OCI-LY7 (cell line): ENCODE data around the gene B4GALT4.

Source experiments
- EZH2phosphoT487 ChIP-seq: fragments of 200-600 bp; sonication (generic); IDR thresholded peaks from 2 replicates; pipeline ENCODE4 v1.6.1; 2018; ENCODE audit warnings: low read depth, borderline replicate concordance, mild to moderate bottlenecking, mixed run types, antibody characterized with exemption, low read length, moderate library complexity, mixed read lengths
- TF ChIP-seq, protein P1 (sequence below): fragments of 200-600 bp; sonication (generic); conservative IDR thresholded peaks from 2 replicates; pipeline ENCODE4 v1.5.1; 2014; ENCODE audit warnings: mild to moderate bottlenecking, antibody characterized with exemption, low read length, moderate library complexity, mixed read lengths

DNA sequence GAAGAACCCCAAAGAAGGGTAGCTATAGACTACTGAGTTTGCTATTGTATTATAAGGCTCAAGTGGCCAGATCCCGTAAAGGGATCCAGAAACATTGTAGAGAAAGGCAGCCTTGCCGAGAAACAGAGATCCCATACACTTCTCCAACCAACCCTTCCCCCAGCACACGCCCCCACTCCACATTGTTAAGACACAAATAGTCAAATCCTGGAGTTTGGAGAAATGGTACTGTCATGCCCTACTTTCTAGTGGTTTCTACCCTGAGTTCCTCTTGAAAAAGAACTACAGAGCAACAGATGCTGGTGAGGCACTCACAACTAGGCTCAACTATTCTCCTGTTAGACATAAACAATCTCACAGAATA lies 33.2 kb downstream of the B4GALT4 start:
- TF ChIP-seq, protein P1, sequence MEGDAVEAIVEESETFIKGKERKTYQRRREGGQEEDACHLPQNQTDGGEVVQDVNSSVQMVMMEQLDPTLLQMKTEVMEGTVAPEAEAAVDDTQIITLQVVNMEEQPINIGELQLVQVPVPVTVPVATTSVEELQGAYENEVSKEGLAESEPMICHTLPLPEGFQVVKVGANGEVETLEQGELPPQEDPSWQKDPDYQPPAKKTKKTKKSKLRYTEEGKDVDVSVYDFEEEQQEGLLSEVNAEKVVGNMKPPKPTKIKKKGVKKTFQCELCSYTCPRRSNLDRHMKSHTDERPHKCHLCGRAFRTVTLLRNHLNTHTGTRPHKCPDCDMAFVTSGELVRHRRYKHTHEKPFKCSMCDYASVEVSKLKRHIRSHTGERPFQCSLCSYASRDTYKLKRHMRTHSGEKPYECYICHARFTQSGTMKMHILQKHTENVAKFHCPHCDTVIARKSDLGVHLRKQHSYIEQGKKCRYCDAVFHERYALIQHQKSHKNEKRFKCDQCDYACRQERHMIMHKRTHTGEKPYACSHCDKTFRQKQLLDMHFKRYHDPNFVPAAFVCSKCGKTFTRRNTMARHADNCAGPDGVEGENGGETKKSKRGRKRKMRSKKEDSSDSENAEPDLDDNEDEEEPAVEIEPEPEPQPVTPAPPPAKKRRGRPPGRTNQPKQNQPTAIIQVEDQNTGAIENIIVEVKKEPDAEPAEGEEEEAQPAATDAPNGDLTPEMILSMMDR, result no peak
- TF ChIP-seq EZH2phosphoT487, result no peak
